Activated CD4-positive, alpha-beta T cell treated with anti-CD3 and anti-CD28 coated beads, Interleukin-2, Interleukin-4, amounts not matched to agents 100 ng/mL and 50 ng/mL, durations not matched to agents 16 hours and 8 hours (primary cell): ENCODE results near the gene FRZB.
"Not testable (repeated sequence)": the region's sequence is repeated elsewhere in the genome, so short reads cannot be mapped to it uniquely, and the experiment has no call there.

Experiments
- DNase-seq: peaks from one replicate; pipeline ENCODE4 v3.0.0-alpha.2; 2020; ENCODE audit warnings: low spot score

Gene FRZB

GRCh38 chr2:182866461-182867406 is at the start of gene FRZB:
FRZB (minus strand) TSS chr2:182866637; CDS start chr2:182866552, 85 bp downstream.
- no peak for DNase-seq

GRCh38 chr2:182915369-182916326 is 49.2 kb upstream of the FRZB start:
- no peak for DNase-seq

- no peak for DNase-seq
Measured at GRCh38 chr2:182914852-182915251, 48.4 kb upstream of the FRZB start.

GRCh38 chr2:182913064-182913463 is 46.6 kb upstream of the FRZB start:
- DNase-seq = no peak

- DNase-seq = no peak
Measured at GRCh38 chr2:182912518-182912915, 46.1 kb upstream of the FRZB start.

GRCh38 chr2:182911813-182912517 is 45.5 kb upstream of the FRZB start:
- DNase-seq = no peak

- no peak for DNase-seq
Measured at GRCh38 chr2:182910965-182911364, 44.5 kb upstream of the FRZB start.

GRCh38 chr2:182907081-182907830 is 40.8 kb upstream of the FRZB start:
- no peak for DNase-seq

- no peak for DNase-seq
Measured at GRCh38 chr2:182906454-182906853, 40.0 kb upstream of the FRZB start.

- no peak for DNase-seq
Measured at GRCh38 chr2:182904844-182905243, 38.4 kb upstream of the FRZB start.

- no peak for DNase-seq
Measured at GRCh38 chr2:182903566-182903965, 37.1 kb upstream of the FRZB start.

GRCh38 chr2:182901748-182902147 is 35.3 kb upstream of the FRZB start:
- DNase-seq = no peak

- DNase-seq = no peak
Measured at GRCh38 chr2:182898718-182899117, 32.3 kb upstream of the FRZB start.

- no peak for DNase-seq
Measured at GRCh38 chr2:182897137-182897536, 30.7 kb upstream of the FRZB start.

- no peak for DNase-seq
Measured at GRCh38 chr2:182895798-182896197, 29.4 kb upstream of the FRZB start.

GRCh38 chr2:182895169-182895568 is 28.7 kb upstream of the FRZB start:
- DNase-seq = no peak

- no peak for DNase-seq
Measured at GRCh38 chr2:182894174-182894573, 27.7 kb upstream of the FRZB start.

- DNase-seq = no peak
Measured at GRCh38 chr2:182893666-182894065, 27.2 kb upstream of the FRZB start.

GRCh38 chr2:182893035-182893434 is 26.6 kb upstream of the FRZB start:
- not testable (repeated sequence) for DNase-seq

- DNase-seq = no peak
Measured at GRCh38 chr2:182891611-182892010, 25.2 kb upstream of the FRZB start.

- DNase-seq = no peak
Measured at GRCh38 chr2:182890773-182891378, 24.4 kb upstream of the FRZB start.
